Small intestine (tissue), 7 donors: Measurements from ENCODE around the gene SAP30. TPM values are rescaled to one million over a fixed set of nuclear protein-coding genes. Genes with fewer than 3 reads are reported as not detected.
A peak's percentile ranks its signal among the peaks of the same experiment; 100 is the strongest.

Source experiments
- DNase-seq, 2 donors: peaks; one replicate each; pipeline versions ENCODE4 v3.0.0 to v3.0.0-alpha.2; 2013
- FAIRE-seq: peaks from 2 replicates; lab custom pipeline; 2012; peaks lifted over from hg19 to GRCh38; lab: Jason Lieb, UNC
- H3K27ac ChIP-seq, 3 donors: one replicate each; pipeline ENCODE4 v1.5.1; 2013; ENCODE audit warnings: low read length in 2 of 3, mild to moderate bottlenecking in 2 of 3, control low read depth in 1 of 3, inconsistent platforms in 1 of 3, low read depth in 1 of 3, moderate library complexity in 1 of 3
- H3K27me3 ChIP-seq, 3 donors: one replicate each; pipeline ENCODE4 v1.6.1; 2013; ENCODE audit warnings: low read length in 3 of 3, inconsistent platforms in 1 of 3; ENCODE audit not compliant: control insufficient read depth in 3 of 3, insufficient read depth in 3 of 3
- H3K36me3 ChIP-seq, 3 donors: one replicate each; pipeline ENCODE4 v1.6.1; 2013; ENCODE audit warnings: low read length in 3 of 3, inconsistent platforms in 1 of 3, low read depth in 1 of 3, mild to moderate bottlenecking in 1 of 3, moderate library complexity in 1 of 3; ENCODE audit not compliant: control insufficient read depth in 3 of 3, insufficient read depth in 2 of 3
- H3K4me1 ChIP-seq, 3 donors: one replicate each; pipeline ENCODE4 v1.6.1; 2013; ENCODE audit warnings: low read length in 2 of 3, inconsistent platforms in 1 of 3, low read depth in 1 of 3, mild to moderate bottlenecking in 1 of 3, moderate library complexity in 1 of 3; ENCODE audit not compliant: control insufficient read depth in 3 of 3, insufficient read depth in 2 of 3
- H3K4me3 ChIP-seq, 3 donors: one replicate each; pipeline ENCODE4 v1.5.1; 2013; ENCODE audit warnings: low read length in 3 of 3, control low read depth in 1 of 3, inconsistent platforms in 1 of 3, low read depth in 1 of 3, mild to moderate bottlenecking in 1 of 3, moderate library complexity in 1 of 3
- H3K9me3 ChIP-seq, 2 donors: one replicate each; pipeline ENCODE4 v1.6.1; 2013; ENCODE audit warnings: low read depth in 1 of 2, low read length in 1 of 2; ENCODE audit not compliant: control insufficient read depth in 2 of 2, insufficient read depth in 1 of 2
- WGBS, 3 donors: extraction: QIAGEN DNeasy Blood & Tissue Kit; methylation state at CpG; one replicate each; pipeline ENCODE4 v1.1.7; 2013; 5-methylcytosine and 5-hydroxymethylcytosine counted together
- polyA plus RNA-seq, 4 donors: library from polyadenylated mRNA; stranded (reverse) in 3 of 4; unstranded in 1 of 4; fragments of 200-250 nt in 3 of 4; fragments of 120-200 nt in 1 of 4; gene quantifications; one replicate each; pipeline versions ENCODE4 v1.2.1 to v1.2.3, GENCODE V29; 2013
- donor health status: healthy with polysubstance abuse.
- donor health status: control.
- donor health status: control.
- donor health status: Bipolar disorder and iron deficiency.
- donor health status: healthy.

The SAP30 gene
- polyA plus RNA-seq, 4 donors, result 5.6 to 16.1 (median 9.3) TPM

GRCh38 chr4:173398779-173399415, 28.1 kb downstream of the SAP30 start, which contains the start of gene SCRG1:
Gene SCRG1, minus strand, starts transcription at chr4:173399116. Its CDS starts 7,702 bp downstream, at chr4:173391414.
- no peak within 1 kb of the TSS for H3K27ac ChIP-seq
- no peaks in the 10 kb centered on the region for H3K4me1 ChIP-seq
- no peaks in the 10 kb centered on the region for H3K27me3 ChIP-seq
- FAIRE-seq (no peak), DNase-seq (no peak)
- H3K4me3 ChIP-seq, result no peak within 1 kb of the TSS
- no peaks in the 10 kb centered on the region for H3K9me3 ChIP-seq
- 67 to 87% (median 81%) methylated on average over 4 of the region's 4 CpGs for WGBS, 3 donors
- H3K36me3 ChIP-seq, result peaks cover 0 to 3% (median 0%) of the 10 kb centered on the region in 3 donors

- WGBS, 3 donors, result 87 to 94% (median 93%) methylated on average over 4 of the region's 4 CpGs
- H3K36me3 ChIP-seq, result peaks cover 0 to 3% (median 0%) of the 10 kb centered on the region in 3 donors
- no peaks in the 10 kb centered on the region for H3K4me1 ChIP-seq
- no peak for FAIRE-seq
- no peak overlapping the region for H3K4me3 ChIP-seq
- no peaks in the 10 kb centered on the region for H3K9me3 ChIP-seq
- no peaks in the 10 kb centered on the region for H3K27me3 ChIP-seq
- H3K27ac ChIP-seq, result no peak overlapping the region
- no peak for DNase-seq
These were observed 30.3 kb downstream of the SAP30 start for GRCh38 chr4:173401063-173401462.

- 73 to 91% (median 87%) methylated on average over 2 of the region's 2 CpGs for WGBS, 3 donors
- FAIRE-seq (no peak), DNase-seq (no peak)
- Histone ChIP-seq H3K9me3 (no peaks in the 10 kb centered on the region), H3K27me3 (no peaks in the 10 kb centered on the region), H3K4me1 (no peaks in the 10 kb centered on the region), H3K27ac (no peak overlapping the region), H3K36me3 (peaks cover 0 to 3% (median 2%) of the 10 kb centered on the region in 3 donors), H3K4me3 (no peak overlapping the region)
These were observed 32.3 kb downstream of the SAP30 start for GRCh38 chr4:173403051-173403450.

- Histone ChIP-seq H3K27ac (no peak overlapping the region), H3K4me3 (no peak overlapping the region), H3K27me3 (no peaks in the 10 kb centered on the region), H3K4me1 (no peaks in the 10 kb centered on the region), H3K36me3 (peaks cover 0 to 3% (median 2%) of the 10 kb centered on the region in 3 donors), H3K9me3 (no peaks in the 10 kb centered on the region)
- FAIRE-seq (no peak), DNase-seq (peak in 1 of 2 donors; percentile 93)
- WGBS, 3 donors, result 19 to 73% (median 43%) methylated on average over 3 of the region's 3 CpGs
These were observed 33.6 kb downstream of the SAP30 start for GRCh38 chr4:173404296-173404865.

- Histone ChIP-seq H3K4me3 (no peak overlapping the region), H3K4me1 (no peaks in the 10 kb centered on the region), H3K36me3 (peaks cover 0 to 3% (median 2%) of the 10 kb centered on the region in 3 donors), H3K9me3 (no peaks in the 10 kb centered on the region), H3K27me3 (no peaks in the 10 kb centered on the region), H3K27ac (no peak overlapping the region)
- 78 to 85% (median 80%) methylated on average over 4 of the region's 4 CpGs for WGBS, 3 donors
- DNase-seq, result no peak
- FAIRE-seq, result no peak
These were observed 35.3 kb downstream of the SAP30 start for GRCh38 chr4:173405840-173406606.

GRCh38 chr4:173410079-173410478, 39.3 kb downstream of the SAP30 start:
- Histone ChIP-seq H3K27ac (no peak overlapping the region), H3K4me3 (no peak overlapping the region), H3K4me1 (no peaks in the 10 kb centered on the region), H3K9me3 (no peaks in the 10 kb centered on the region), H3K27me3 (no peaks in the 10 kb centered on the region), H3K36me3 (peaks cover 0 to 2% (median 0%) of the 10 kb centered on the region in 3 donors)
- peak in 1 of 2 donors; percentile 37 for DNase-seq
- FAIRE-seq, result no peak
- 46 to 48% (median 47%) methylated on average over 2 of the region's 2 CpGs for WGBS, 3 donors

GRCh38 chr4:173411106-173411693, 40.4 kb downstream of the SAP30 start:
- H3K4me3 ChIP-seq, result no peak overlapping the region
- 39 to 51% (median 49%) methylated on average over 4 of the region's 4 CpGs for WGBS, 3 donors
- no peaks in the 10 kb centered on the region for H3K9me3 ChIP-seq
- no peaks in the 10 kb centered on the region for H3K27me3 ChIP-seq
- H3K36me3 ChIP-seq, result peaks cover 0 to 2% (median 0%) of the 10 kb centered on the region in 3 donors
- no peak for FAIRE-seq
- peak overlapping the region in 1 of 3 donors; percentile 43 for H3K27ac ChIP-seq
- no peaks in the 10 kb centered on the region for H3K4me1 ChIP-seq
- DNase-seq, result peak in 1 of 2 donors; percentile 49

- Histone ChIP-seq H3K4me1 (no peaks in the 10 kb centered on the region), H3K4me3 (no peak overlapping the region), H3K27ac (no peak overlapping the region), H3K9me3 (no peaks in the 10 kb centered on the region), H3K36me3 (peaks cover 0 to under 1% (median 0%) of the 10 kb centered on the region in 3 donors), H3K27me3 (no peaks in the 10 kb centered on the region)
- WGBS, 3 donors, result 56 to 64% (median 63%) methylated on average over 1 of the region's 1 CpG
- FAIRE-seq (no peak), DNase-seq (no peak)
These were observed 42.3 kb downstream of the SAP30 start for GRCh38 chr4:173413036-173413435.
